ENCODE results near the gene NUDT15. TPM values are rescaled to one million over a fixed set of nuclear protein-coding genes. Genes with fewer than 3 reads are reported as not detected.
A peak's percentile ranks its signal among the peaks of the same experiment; 100 is the strongest.

NUDT15 gene
- 8.7 and 17.5 TPM in 2 replicates for total RNA-seq

DNA sequence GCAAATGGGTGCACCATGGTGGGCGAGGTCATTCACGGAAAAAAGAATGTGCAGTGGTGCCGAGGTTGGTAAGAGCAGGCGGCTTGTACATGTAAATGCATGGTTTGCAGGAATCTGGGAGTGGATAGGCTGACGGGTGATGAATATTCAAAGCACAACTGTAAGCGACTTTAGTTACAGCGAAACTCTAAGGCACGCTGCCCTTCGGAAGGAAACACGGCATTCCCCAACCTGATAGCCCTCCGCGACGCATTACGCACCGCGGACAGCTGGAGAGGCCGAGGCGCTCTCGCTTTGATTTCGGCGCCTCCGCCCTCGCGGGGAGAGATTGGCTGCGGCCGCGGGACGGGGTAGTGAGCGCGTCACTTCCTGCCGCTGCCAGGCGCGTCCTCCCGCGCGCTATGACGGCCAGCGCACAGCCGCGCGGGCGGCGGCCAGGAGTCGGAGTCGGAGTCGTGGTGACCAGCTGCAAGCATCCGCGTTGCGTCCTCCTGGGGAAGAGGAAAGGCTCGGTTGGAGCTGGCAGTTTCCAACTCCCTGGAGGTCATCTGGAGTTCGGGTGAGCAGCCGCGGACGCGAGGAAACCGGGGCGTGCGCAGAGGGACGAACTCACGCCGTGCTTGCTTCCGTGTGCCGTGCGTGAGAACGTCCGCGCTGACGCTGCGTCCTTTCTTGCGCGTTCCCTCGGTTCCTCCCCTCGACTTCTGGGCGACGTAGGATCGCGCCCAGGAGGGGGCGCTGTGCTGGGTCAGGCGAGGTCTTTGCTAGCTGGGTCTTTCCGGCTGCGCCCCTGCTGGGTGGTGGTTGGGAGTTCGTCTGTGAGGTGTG lies at the start of gene NUDT15:
Gene NUDT15 (plus strand): TSS at position 381 of the 828 bp plus-strand sequence. CDS start 21 bp downstream, at position 402.
- H3K36me3 ChIP-seq (ENCODE audit: control insufficient read depth, insufficient read depth, low read length), result no peaks in the 10 kb centered on the region

DNA sequence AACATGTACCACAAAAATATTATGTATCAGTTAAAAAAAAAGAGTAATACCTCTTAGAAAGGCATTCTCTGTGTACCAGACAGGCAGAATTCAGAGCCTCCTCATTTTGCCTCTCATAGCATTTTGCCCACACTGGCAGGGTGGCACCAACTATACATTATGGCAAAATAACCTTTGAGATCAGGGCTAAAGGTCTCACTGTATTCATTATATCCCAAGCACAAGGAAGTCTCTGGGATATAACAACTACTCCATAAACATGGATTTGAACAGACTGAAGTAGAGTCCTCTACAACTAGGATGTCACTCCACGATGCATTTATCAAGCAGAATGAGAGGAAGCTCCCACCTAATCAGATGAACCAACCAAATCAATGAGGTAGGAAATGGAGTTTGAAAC lies 47.1 kb upstream of the NUDT15 start:
- Histone ChIP-seq H3K36me3 (ENCODE audit: control insufficient read depth, insufficient read depth, low read length) (no peaks in the 10 kb centered on the region), H3K27me3 (ENCODE audit: control insufficient read depth, insufficient read depth, low read length) (no peaks in the 10 kb centered on the region), H3K4me3 (ENCODE audit: low read depth, low read length) (no peak overlapping the region)
- no peak for DNase-seq (ENCODE audit: low read depth)
- TF ChIP-seq, protein P1, sequence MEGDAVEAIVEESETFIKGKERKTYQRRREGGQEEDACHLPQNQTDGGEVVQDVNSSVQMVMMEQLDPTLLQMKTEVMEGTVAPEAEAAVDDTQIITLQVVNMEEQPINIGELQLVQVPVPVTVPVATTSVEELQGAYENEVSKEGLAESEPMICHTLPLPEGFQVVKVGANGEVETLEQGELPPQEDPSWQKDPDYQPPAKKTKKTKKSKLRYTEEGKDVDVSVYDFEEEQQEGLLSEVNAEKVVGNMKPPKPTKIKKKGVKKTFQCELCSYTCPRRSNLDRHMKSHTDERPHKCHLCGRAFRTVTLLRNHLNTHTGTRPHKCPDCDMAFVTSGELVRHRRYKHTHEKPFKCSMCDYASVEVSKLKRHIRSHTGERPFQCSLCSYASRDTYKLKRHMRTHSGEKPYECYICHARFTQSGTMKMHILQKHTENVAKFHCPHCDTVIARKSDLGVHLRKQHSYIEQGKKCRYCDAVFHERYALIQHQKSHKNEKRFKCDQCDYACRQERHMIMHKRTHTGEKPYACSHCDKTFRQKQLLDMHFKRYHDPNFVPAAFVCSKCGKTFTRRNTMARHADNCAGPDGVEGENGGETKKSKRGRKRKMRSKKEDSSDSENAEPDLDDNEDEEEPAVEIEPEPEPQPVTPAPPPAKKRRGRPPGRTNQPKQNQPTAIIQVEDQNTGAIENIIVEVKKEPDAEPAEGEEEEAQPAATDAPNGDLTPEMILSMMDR (IDR thresholded peaks at IDR 0.05; ENCODE audit: insufficient read depth, low read length, poor library complexity, severe bottlenecking), result no peak

More for the DNA sequence above, at the start of gene NUDT15:
- Histone ChIP-seq H3K27me3 (ENCODE audit: control insufficient read depth, insufficient read depth, low read length) (no peaks in the 10 kb centered on the region), H3K4me3 (ENCODE audit: low read depth, low read length) (peak within 1 kb of the TSS; percentile 68)
- peak; percentile 77 for DNase-seq (ENCODE audit: low read depth)
- TF ChIP-seq, protein P1 (IDR thresholded peaks at IDR 0.05; ENCODE audit: insufficient read depth, low read length, poor library complexity, severe bottlenecking), result peak; percentile 99

- Histone ChIP-seq H3K36me3 (ENCODE audit: control insufficient read depth, insufficient read depth, low read length) (no peaks in the 10 kb centered on the region), H3K4me3 (ENCODE audit: low read depth, low read length) (no peak overlapping the region), H3K27me3 (ENCODE audit: control insufficient read depth, insufficient read depth, low read length) (no peaks in the 10 kb centered on the region)
- no peak for DNase-seq (ENCODE audit: low read depth)
- TF ChIP-seq, protein P1 (IDR thresholded peaks at IDR 0.05; ENCODE audit: insufficient read depth, low read length, poor library complexity, severe bottlenecking), result no peak
Observed at GRCh38 chr13:47990920-47991466, 46.5 kb upstream of the NUDT15 start.

- no peaks in the 10 kb centered on the region for H3K36me3 ChIP-seq (ENCODE audit: control insufficient read depth, insufficient read depth, low read length)
- DNase-seq (ENCODE audit: low read depth), result no peak
- H3K4me3 ChIP-seq (ENCODE audit: low read depth, low read length), result no peak overlapping the region
- no peaks in the 10 kb centered on the region for H3K27me3 ChIP-seq (ENCODE audit: control insufficient read depth, insufficient read depth, low read length)
- TF ChIP-seq, protein P1 (IDR thresholded peaks at IDR 0.05; ENCODE audit: insufficient read depth, low read length, poor library complexity, severe bottlenecking), result no peak
Observed at GRCh38 chr13:47991859-47992258, 45.7 kb upstream of the NUDT15 start.

GRCh38 chr13:47997384-47997783 lies 40.1 kb upstream of the NUDT15 start:
- TF ChIP-seq, protein P1 (IDR thresholded peaks at IDR 0.05; ENCODE audit: insufficient read depth, low read length, poor library complexity, severe bottlenecking), result no peak
- Histone ChIP-seq H3K27me3 (ENCODE audit: control insufficient read depth, insufficient read depth, low read length) (no peaks in the 10 kb centered on the region), H3K36me3 (ENCODE audit: control insufficient read depth, insufficient read depth, low read length) (no peaks in the 10 kb centered on the region), H3K4me3 (ENCODE audit: low read depth, low read length) (no peak overlapping the region)
- no peak for DNase-seq (ENCODE audit: low read depth)

All from kidney epithelial cell (primary cell).